NCI-H82 treated with DMSO at 0.1 percent for 48 hours (cell line): ENCODE data around the gene ASNSD1.
A peak's percentile ranks its signal among the peaks of the same experiment; 100 is the strongest.
"Not testable (repeated sequence)": the region's sequence is repeated elsewhere in the genome, so short reads cannot be mapped to it uniquely, and the experiment has no call there.

ENCODE experiments used
- DNase-seq: peaks from one replicate; lab custom pipeline; 2025; ENCODE audit not compliant: unreplicated experiment; lab: John Stamatoyannopoulos, UW

ASNSD1 gene

GRCh38 chr2:189646521-189646920, 14.7 kb upstream of the ASNSD1 start:
- DNase-seq, result no peak

DNA sequence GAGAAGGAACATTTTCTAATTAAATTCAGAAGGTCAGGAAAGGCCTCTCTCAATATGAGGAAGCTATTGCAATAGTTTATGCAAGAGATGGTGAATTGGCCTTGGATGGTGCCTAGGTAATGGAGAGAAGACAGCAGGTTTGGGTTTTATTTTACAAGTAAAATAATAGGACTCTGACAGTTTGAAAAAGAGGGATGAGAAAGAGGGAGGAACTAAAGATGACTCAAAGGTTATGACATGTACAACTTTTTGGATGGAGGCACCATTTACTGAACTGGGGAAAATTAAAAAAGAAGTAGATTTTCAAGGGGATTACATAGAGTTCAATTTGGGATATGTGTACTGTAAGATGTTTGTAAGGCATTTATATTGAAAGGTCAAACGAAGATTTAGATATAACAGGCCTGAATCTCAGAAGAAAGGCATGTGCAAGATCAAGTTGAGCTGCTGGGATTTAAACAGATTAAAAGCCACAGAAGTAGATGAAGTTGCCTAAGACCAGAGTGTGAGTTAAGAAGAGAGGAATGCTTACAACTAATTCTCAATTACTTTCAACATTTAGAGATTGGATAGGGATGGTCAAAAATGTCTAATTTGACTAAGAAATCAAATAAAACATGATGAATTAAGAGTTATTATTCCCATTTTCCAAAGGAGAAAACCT, 12.3 kb upstream of the ASNSD1 start:
- DNase-seq, result peak; percentile 63

GRCh38 chr2:189651284-189651683, 10.0 kb upstream of the ASNSD1 start:
- no peak for DNase-seq

DNA sequence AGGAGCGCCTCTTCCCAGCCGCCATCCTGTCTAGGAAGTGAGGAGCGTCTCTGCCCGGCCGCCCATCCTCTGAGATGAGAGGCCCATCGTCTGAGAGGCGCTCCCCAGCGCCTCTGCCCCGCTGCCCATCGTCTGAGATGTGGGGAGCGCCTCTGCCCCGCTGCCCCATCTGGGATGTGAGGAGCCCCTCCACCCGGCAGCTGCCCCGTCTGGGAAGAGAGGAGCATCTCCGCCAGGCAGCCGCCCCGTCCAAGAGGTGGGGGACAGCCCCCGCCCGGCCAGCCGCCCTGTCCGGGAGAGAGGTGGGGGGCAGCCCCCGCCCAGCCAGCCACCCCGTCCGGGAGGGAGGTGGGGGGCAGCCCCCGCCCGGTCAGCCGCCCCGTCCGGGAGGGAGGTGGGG, 7.8 kb upstream of the ASNSD1 start:
- DNase-seq, result not testable (repeated sequence)

- no peak for DNase-seq
Measured at GRCh38 chr2:189654641-189655040, 6.6 kb upstream of the ASNSD1 start.

GRCh38 chr2:189657867-189658266, 3.4 kb upstream of the ASNSD1 start:
- peak; percentile 22 for DNase-seq

DNA sequence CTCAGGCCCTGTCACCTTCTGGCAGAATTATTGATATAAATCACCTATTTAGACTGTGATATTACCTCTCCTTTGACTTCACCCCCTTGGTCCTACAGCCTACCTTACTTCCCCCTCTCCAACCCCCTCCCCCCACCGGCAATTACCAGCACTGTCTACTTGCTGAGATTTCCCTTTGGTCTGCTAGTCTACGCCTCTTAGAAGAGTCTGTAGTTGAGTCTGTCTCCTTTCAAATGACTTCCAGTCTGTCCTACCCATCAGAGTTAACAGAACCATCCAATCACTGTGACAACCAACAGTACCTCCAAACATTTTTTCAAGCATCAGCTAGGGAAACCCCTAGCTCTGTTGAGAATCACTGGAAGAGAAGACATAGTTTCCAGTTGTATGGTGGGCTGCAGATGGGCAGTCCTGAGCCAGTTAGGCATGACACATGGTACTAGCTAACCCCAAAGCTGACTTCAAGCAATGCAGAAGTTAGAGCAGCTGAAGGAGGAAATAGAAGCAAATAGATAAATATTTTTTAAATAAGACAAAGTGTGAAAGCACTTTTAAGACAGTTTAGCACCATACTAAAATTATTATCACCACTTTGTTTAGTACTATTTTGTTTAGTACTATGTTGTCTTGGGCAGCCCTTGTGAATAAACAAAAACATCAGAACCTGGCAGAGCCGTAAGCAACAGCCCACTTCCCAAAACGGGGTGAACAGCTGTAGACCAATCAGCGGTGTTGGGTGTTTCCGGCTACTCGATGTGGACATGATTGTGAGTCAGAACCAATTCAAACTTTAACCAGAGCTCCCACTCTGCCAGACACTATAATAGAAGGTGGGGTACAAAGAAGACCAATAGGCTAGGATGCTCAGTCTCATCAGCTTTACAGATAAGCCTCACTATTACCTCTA, 2.7 kb upstream of the ASNSD1 start:
- no peak for DNase-seq

GRCh38 chr2:189659734-189660133, 1.5 kb upstream of the ASNSD1 start:
- DNase-seq, result no peak

GRCh38 chr2:189660803-189661147, 484 bp upstream of the ASNSD1 start:
- DNase-seq, result no peak

DNA sequence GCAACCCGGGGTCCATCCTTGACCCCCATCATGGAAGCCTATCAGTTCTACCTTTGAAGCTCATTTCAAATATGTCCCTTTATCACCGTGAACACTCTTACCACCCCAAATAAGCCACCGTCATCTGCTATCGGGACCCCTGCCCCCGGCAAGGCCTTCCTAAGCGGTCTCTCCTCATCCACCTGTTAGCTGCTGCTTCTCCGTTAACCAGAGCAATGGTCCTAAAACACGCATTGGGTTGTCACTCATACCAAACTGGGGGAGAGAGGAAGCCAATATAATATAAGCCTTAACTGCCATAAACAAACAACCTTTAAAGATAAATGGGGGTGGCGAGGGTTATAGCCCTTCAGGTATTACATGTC, 680 bp downstream of the ASNSD1 start:
- DNase-seq, result no peak

DNA sequence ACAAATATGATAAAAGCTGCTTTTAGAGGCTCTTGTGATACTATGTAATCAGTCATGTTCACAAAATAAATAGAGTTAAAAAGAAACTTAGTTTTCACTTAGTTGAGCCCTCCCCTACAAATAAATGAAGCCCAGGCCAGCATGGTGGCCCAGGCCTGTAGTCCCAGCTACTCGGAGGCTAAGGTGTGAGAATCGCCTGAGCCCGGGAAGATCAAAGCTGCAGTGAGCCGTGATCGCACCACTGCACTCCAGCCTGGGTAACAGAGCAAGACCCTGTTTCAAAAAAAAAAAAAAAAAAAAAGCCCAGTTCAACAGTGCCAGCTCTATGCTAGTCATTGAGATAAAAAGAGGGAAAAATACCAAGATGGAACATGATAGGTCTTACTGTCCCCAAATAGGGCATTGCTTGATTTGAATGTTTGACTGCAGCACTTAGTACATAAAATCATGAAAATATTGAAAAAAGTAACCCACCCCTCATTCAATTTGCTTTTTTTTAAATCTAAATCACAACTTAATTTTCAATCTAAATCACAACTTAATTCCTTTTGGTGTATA, 1.5 kb downstream of the ASNSD1 start:
- DNase-seq, result no peak

DNA sequence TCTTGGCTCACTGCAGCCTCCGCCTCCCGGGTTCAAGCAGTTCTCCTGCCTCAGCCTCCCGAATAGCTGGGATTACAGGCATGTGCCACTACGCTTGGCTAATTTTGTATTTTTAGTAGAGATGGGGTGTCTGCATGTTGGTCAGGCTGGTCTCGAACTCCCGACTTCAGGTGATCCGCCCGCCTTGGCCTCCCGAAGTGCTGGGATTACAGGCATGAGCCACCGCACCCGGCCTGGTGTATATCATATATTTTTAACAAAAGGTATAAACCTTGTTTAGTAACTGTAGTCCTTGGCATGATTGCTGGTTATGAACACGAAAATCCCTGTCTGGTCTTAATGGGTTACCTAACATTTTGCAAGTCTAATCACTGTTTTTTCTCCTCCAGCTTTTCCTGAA, 2.1 kb downstream of the ASNSD1 start:
- not testable (repeated sequence) for DNase-seq

DNA sequence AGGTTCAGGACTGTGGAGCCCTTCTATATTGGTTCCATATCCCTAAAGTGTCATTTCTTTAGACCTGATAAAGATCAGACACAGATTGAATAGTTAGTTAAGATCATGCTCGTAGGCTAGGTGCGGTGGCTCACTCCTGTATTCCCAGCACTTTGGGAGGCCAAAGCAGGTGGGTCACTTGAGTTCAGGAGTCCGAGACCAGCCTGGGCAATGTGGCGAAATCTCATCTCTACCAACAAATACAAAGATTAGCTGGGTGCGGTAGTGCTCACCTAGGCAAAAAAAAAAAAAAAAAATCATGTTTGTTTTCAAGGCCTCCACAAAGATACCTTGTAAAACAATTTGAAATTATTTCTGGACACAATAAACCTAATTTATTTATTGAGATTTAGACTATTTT, 8.7 kb downstream of the ASNSD1 start:
- DNase-seq, result no peak

DNA sequence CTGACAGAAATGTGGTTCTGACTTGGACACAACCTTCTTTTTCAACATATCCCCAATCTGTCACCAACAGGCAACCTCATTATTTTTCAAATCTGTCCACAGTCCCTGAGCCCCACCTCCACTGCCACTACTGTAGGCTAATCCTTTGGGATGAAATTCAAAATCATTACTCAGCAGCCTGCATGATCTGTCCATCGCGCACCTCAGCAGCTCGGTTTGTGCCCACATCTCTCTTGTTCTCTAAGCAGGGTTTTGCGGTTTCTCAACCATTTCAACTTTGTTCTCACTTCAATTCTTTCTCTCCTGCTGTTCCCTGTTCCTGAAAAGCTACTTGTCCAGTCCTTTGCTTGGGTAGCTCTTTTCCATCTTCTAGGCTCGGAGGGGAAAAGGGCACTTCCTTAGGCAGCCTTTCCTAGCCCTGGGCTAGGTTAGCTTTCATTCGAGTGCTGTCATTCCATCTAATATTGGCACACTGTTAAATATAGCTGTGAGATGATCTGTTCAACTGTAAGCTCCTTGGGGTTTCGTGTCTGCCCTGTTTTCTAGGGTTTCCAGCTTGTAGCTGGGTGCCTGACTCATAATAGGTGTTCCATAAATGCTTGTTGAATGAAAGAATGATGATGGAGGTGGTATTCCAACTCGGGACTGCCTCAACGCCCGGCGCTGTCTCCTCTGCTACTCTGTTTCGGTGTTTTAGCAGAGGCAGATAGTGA, 12.6 kb downstream of the ASNSD1 start:
- DNase-seq, result no peak

DNA sequence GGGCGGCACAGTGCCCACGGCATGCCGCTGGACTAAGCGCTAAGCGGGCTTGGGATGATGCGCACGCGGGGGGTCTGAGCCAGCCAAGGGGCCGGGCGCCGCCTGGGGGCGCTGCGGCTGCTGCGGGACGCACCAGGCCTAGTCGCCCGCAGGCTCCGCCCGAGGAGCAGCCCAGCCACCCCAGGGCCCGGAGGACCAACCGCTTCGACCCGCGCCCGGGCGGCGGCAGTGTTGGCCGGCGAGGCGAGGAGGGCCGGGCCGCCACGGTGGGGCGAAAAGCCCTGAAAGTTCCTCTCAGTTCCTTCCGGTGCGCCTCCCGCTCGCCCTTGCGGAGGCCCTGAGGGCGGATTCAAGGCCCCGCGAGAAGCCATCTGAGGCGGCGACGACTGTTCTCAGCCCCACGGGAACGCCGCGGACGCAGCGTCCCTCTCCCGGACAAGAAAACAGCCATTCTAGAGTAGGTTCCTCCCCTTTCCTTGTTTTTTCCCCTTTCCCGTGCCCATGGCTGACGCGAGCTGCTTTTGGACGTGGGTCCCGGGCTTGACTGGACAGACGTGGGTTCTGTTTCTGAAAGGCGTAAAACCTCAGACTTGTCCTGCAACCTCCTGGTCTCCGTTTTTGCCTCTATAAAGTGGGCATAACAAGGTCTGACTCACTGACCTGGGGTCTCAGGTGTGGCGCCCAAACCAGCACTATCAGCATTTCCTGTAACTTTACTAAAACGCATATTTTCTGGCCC, 13.3 kb downstream of the ASNSD1 start, which contains the start of gene ANKAR:
Gene ANKAR (plus strand): TSS at position 297 of the 739 bp plus-strand sequence. CDS start 1,821 bp downstream, outside the sequence.
- DNase-seq, result no peak

DNA sequence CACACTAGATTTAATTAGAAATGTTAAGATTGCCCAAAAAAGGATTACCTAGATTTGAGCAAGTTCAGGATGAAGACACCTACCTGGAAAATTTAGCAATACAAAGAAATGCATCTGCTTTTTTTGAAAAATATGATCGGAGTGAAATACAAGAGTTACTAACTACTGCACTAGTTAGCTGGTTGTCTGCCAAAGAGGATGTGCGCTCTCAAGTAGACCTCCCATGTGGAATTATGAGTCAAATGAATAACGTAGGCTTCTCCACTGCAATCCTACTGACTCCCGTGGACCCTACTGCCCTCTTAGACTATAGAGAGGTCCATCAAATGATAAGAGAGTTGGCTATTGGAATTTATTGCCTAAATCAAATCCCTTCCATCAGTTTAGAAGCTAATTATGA, 15.2 kb downstream of the ASNSD1 start:
- no peak for DNase-seq

DNA sequence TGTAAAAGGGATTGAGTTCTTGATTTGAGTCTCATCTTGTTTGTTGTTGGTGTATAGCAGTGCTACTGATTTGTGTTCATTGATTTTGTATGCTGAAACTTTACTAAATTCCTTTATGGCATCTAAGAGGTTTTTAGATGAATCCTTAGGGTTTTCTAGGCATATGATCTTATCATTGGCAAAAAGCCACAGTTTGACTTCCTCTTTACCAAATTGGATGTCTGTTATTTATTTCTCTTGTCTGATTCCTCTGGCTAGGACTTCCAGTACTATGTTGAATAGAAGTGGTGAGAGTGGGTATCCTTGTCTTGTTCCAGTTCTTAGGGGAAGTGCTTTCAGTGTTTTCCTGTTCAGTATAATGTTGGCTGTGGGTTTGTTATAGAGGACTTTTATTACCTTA, 18.0 kb downstream of the ASNSD1 start:
- DNase-seq, result no peak

GRCh38 chr2:189681203-189681602, 19.9 kb downstream of the ASNSD1 start:
- DNase-seq, result no peak

- no peak for DNase-seq
Measured at GRCh38 chr2:189681903-189682302, 20.6 kb downstream of the ASNSD1 start.

GRCh38 chr2:189683348-189683747, 22.1 kb downstream of the ASNSD1 start:
- DNase-seq, result no peak

GRCh38 chr2:189684811-189685210, 23.6 kb downstream of the ASNSD1 start:
- no peak for DNase-seq
